Osteoblast (primary cell): ENCODE data around the gene TCF7L1. TPM values are rescaled to one million over a fixed set of nuclear protein-coding genes. Genes with fewer than 3 reads are reported as not detected.

Experiments used
- DNase-seq: peaks from one replicate; pipeline ENCODE4 v3.0.0; 2011; ENCODE audit warnings: low spot score, mixed read lengths; ENCODE audit not compliant: insufficient read length; ENCODE audit errors: missing footprints
- H2AFZ ChIP-seq: 2 replicates; pipeline ENCODE4 v1.6.0; 2011; ENCODE audit warnings: mild to moderate bottlenecking, low read length
- H3K27ac ChIP-seq: 2 replicates; pipeline ENCODE4 v1.5.1; 2011; ENCODE audit warnings: mild to moderate bottlenecking, low read depth, low read length, moderate library complexity
- H3K27me3 ChIP-seq: 2 replicates; pipeline ENCODE4 v1.6.0; 2012; ENCODE audit warnings: mild to moderate bottlenecking, control low read depth, inconsistent platforms, low read length, moderate library complexity; ENCODE audit not compliant: insufficient read depth
- H3K36me3 ChIP-seq: 2 replicates; pipeline ENCODE4 v1.5.1; 2011; ENCODE audit warnings: mild to moderate bottlenecking, low read length, control low read depth, moderate library complexity; ENCODE audit not compliant: insufficient read depth
- H3K4me1 ChIP-seq: 2 replicates; pipeline ENCODE4 v1.5.1; 2011; ENCODE audit warnings: mild to moderate bottlenecking, low read length, control low read depth, moderate library complexity; ENCODE audit not compliant: insufficient read depth
- H3K4me2 ChIP-seq: 2 replicates; pipeline ENCODE4 v1.6.0; 2011; ENCODE audit warnings: mild to moderate bottlenecking, low read length; ENCODE audit not compliant: insufficient read depth
- H3K4me3 ChIP-seq: fragments of 200-600 bp; sonication (generic); 3 replicates; pipeline ENCODE4 v1.5.1; 2012; ENCODE audit warnings: mild to moderate bottlenecking, low read length, inconsistent platforms; ENCODE audit not compliant: insufficient read depth
- H3K79me2 ChIP-seq: 2 replicates; pipeline ENCODE4 v1.6.0; 2012; ENCODE audit warnings: mild to moderate bottlenecking, low read length, control low read depth, inconsistent platforms; ENCODE audit not compliant: insufficient read depth
- H3K9me3 ChIP-seq: 2 replicates; pipeline ENCODE4 v1.5.1; 2011; ENCODE audit warnings: low read depth, low read length, control low read depth
- H4K20me1 ChIP-seq: 2 replicates; pipeline ENCODE4 v1.6.0; 2012; ENCODE audit warnings: mild to moderate bottlenecking, low read length, control low read depth; ENCODE audit not compliant: insufficient read depth
- CTCF ChIP-seq: IDR thresholded peaks from 2 replicates; pipeline ENCODE4 v1.5.1; 2011; ENCODE audit warnings: mild to moderate bottlenecking, low read depth, low read length, moderate library complexity; ENCODE audit errors: extremely low read depth
- total RNA-seq: library from RNA; depleted of rRNA; stranded (reverse); fragments of >200 nt; gene quantifications from 2 replicates; pipeline ENCODE4 v1.2.3, GENCODE V29; 2012

Gene TCF7L1
- total RNA-seq, 1 donor, result 2.5 TPM

- Histone ChIP-seq H4K20me1 (peaks cover 14% of the 10 kb centered on the region), H3K36me3 (no peaks in the 10 kb centered on the region)
- no peak for TF ChIP-seq CTCF
Observed at GRCh38 chr2:85191157-85191556, 58.0 kb downstream of the TCF7L1 start.

GRCh38 chr2:85194780-85195480, 61.7 kb downstream of the TCF7L1 start:
- Histone ChIP-seq H3K9me3 (no peaks in the 10 kb centered on the region), H3K4me2 (no peak overlapping the region), H3K4me1 (peaks cover 7% of the 10 kb centered on the region), H3K4me3 (no peak overlapping the region), H3K79me2 (peaks cover 18% of the 10 kb centered on the region), H2AFZ (no peak overlapping the region), H3K27ac (no peak overlapping the region), H4K20me1 (peaks cover 20% of the 10 kb centered on the region), H3K27me3 (no peaks in the 10 kb centered on the region), H3K36me3 (no peaks in the 10 kb centered on the region)
- TF ChIP-seq CTCF, result no peak
- DNase-seq, result no peak

More at GRCh38 chr2:85191157-85191556, 58.0 kb downstream of the TCF7L1 start:
- Histone ChIP-seq H3K4me2 (no peak overlapping the region), H3K27ac (no peak overlapping the region), H3K9me3 (no peaks in the 10 kb centered on the region), H3K4me1 (peaks cover 6% of the 10 kb centered on the region), H3K27me3 (no peaks in the 10 kb centered on the region), H3K4me3 (no peak overlapping the region), H3K79me2 (peaks cover 30% of the 10 kb centered on the region), H2AFZ (no peak overlapping the region)
- no peak for DNase-seq

- peaks cover 17% of the 10 kb centered on the region for H3K79me2 ChIP-seq
- H4K20me1 ChIP-seq, result peaks cover 20% of the 10 kb centered on the region
- no peak for DNase-seq
Observed at GRCh38 chr2:85195956-85196355, 62.8 kb downstream of the TCF7L1 start.

More at GRCh38 chr2:85195956-85196355, 62.8 kb downstream of the TCF7L1 start:
- TF ChIP-seq CTCF, result no peak
- Histone ChIP-seq H3K9me3 (no peaks in the 10 kb centered on the region), H3K4me3 (no peak overlapping the region), H3K4me2 (no peak overlapping the region), H3K36me3 (no peaks in the 10 kb centered on the region), H2AFZ (no peak overlapping the region), H3K27ac (no peak overlapping the region), H3K4me1 (peaks cover 7% of the 10 kb centered on the region), H3K27me3 (no peaks in the 10 kb centered on the region)
